Measurements from ENCODE around the gene ADAP1.

DNA sequence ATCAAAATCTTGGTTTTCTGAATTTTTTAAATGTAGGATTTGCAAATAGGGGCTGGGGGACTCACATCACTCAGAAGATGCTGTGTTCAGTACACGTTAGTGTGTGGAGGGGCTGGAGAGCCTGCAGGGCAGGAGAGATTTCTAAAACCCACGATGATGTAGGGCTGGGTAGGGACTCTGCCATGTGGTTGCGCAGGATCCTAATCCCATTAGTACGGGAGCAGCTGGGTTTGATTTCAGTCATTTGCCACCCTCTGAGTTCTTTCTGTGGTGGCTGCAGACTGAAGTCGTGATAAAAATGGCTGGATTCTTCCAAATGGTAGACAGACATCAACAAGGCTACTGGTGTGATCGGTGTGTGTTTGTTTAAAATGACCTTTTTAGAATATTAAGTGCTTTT, 92.3 kb downstream of the ADAP1 start:
- TF ChIP-seq POLR2A (IDR thresholded peaks at IDR 0.05) (no peak), CTCF (IDR thresholded peaks at IDR 0.05) (no peak), POLR2AphosphoS5 (IDR thresholded peaks at IDR 0.05) (no peak)
